Putamen (tissue), 1 donor: ENCODE measurements around the gene TOMM7.
"Not testable (repeated sequence)": the region's sequence is repeated elsewhere in the genome, so short reads cannot be mapped to it uniquely, and the experiment has no call there.

Experiments
- DNase-seq: peaks from one replicate; pipeline ENCODE4 v3.0.0-alpha.2; 2016; ENCODE audit warnings: low spot score

The TOMM7 gene

GRCh38 chr7:22853674-22854157 lies 31.1 kb upstream of the TOMM7 start:
- no peak for DNase-seq

DNA sequence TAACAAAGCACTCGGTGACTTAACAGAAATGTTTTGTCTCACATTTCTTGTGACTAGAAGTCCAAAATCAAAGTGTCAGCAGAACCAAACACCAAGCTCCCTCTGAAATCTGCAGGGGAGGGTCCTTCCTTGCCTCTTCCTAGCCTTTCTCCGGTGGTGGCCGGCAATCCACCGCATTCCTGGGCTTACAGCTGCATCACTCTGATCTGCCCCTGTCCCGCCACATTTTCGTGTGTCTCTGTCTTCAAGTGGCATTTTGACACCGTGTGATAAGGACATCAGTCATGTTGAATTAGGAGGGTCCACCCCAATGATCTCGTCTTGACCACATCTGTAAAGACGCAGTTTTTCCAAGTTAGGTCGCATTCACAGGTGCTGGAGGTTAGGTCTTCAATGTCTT lies 30.5 kb upstream of the TOMM7 start:
- no peak for DNase-seq

- DNase-seq: no peak
Measured at GRCh38 chr7:22851145-22851544, 28.5 kb upstream of the TOMM7 start.

GRCh38 chr7:22850394-22850793 lies 27.7 kb upstream of the TOMM7 start:
- DNase-seq: not testable (repeated sequence)

DNA sequence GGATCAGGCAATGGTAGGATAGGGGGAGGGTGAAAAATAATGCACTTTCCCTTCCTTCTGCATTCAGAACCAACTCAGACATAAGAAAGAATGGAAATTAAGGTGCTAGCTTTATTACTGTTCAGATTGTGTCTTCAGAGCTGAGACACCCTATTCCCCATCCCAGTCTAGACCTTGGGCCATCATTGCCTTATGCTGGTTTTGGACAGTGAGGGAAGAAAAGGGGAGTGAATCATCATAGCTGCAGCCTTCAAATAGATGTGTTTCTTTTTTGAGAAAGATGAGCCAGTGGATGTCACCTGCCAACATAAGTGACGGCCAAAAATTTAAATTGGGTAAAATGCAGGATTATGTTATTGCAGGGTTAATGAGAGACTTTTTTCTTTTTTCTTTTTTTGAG lies 27.0 kb upstream of the TOMM7 start:
- no peak for DNase-seq

- DNase-seq: no peak
Measured at GRCh38 chr7:22849172-22849571, 26.5 kb upstream of the TOMM7 start.

- no peak for DNase-seq
Measured at GRCh38 chr7:22846961-22847360, 24.3 kb upstream of the TOMM7 start.

DNA sequence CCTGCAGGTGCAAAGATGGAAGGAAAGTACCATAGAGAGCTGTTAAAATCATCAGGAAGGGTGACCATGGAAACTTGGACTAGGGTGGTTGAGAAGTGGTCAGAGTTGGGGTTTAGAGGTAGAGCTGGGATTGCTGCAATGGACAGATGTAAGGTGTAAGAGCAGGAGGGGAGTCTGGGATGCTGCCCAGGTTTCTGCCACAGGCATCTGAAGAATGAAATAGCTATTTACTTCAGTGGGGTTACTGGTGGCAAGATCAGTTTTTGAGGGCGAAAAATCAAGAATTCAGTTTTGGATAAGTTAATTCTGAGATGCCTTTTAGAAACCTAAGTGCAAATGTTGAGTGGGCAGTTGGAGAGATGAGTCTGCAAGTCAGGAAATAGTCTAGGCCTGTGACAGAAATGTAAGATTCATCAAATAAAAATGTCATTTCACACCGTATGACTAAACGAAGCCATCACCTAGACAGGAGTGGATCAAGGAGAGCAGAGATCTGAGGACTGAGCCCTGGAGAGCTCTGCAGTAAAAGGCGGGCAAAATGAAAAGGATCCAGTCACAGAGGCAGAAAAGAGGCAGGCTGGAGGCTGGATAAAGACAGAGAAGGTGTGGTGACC lies 22.7 kb upstream of the TOMM7 start:
- no peak for DNase-seq

- no peak for DNase-seq
Measured at GRCh38 chr7:22843681-22844309, 21.1 kb upstream of the TOMM7 start.

GRCh38 chr7:22842973-22843372 lies 20.3 kb upstream of the TOMM7 start:
- DNase-seq: no peak

GRCh38 chr7:22842383-22842941 lies 19.8 kb upstream of the TOMM7 start:
- peak; percentile 59 for DNase-seq

DNA sequence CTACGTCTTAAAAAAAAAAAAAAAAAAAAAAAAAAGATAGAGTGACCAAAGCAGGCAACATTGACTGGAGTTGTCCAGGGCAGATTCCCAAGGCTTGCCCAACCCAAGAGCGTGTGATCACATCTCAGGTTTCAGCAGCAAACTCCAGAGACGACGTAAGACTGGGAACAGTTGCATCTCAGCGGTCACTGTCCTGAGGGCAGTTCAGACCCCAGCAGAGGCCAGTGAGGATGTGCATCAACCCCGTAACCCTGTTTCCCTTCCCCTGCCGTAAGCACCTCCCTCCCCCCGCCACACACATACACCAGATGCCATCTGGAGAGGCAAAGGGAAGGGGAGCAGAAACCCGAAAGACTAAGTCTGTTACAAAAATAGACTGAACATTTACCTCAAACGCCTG lies 19.3 kb upstream of the TOMM7 start:
- no peak for DNase-seq

DNA sequence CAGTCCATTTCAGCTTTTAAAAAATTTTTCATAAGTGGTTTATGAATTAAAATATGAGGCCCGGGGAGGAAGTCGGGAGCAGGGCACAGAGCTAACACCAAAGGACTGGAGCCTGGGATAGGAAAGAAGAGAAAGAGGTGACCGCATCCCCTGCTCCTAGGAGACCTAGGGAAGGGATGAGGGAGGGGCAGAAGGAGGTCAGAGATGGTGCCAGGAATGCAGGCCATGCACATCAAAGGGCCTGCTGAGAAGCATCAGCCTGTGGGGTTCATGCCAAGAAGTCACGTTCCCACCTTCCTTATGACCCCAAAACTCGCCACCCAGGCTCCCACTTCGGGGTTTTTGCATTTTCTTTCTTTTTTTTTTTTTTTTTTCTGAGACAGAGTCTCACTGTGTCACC lies 14.7 kb upstream of the TOMM7 start:
- DNase-seq: no peak

GRCh38 chr7:22836506-22836905 lies 13.9 kb upstream of the TOMM7 start:
- DNase-seq: not testable (repeated sequence)

GRCh38 chr7:22833957-22834356 lies 11.3 kb upstream of the TOMM7 start:
- DNase-seq: no peak

GRCh38 chr7:22833113-22833855 lies 10.6 kb upstream of the TOMM7 start:
- no peak for DNase-seq

- no peak for DNase-seq
Measured at GRCh38 chr7:22832401-22832800, 9.8 kb upstream of the TOMM7 start.

DNA sequence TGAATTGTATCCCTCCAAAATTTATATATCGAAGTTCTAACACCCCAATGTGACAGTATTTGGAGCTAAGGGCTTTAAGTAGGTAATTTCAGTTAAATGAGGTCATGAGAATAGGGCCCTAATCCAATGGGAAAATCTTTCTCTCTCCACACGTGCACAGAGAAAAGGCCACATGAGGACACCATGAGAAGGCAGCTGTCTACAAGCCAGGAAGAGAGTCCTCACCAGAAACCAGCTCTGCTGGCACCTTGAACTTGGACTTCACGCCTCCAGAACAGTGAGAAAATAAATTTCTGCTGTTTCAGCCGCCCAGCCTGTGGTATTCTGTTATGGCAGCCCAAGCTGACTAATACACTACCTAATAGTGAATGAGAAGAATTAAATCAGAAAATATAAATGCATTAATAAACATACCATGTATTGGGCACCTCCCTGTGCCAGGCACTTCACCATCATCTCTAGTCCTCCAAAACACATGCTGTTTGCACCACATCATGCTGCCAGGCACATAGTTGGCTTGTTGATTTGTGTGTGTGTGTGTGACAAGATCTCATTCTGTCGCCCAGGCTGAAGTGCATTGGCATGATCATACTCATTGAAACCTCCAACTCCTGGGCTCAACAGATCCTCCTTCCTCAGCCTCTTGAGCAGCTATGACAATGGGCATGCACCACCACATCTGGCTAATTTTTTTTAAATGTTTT lies 9.1 kb upstream of the TOMM7 start:
- DNase-seq: no peak

GRCh38 chr7:22827563-22827962 lies 4.9 kb upstream of the TOMM7 start:
- DNase-seq: no peak

DNA sequence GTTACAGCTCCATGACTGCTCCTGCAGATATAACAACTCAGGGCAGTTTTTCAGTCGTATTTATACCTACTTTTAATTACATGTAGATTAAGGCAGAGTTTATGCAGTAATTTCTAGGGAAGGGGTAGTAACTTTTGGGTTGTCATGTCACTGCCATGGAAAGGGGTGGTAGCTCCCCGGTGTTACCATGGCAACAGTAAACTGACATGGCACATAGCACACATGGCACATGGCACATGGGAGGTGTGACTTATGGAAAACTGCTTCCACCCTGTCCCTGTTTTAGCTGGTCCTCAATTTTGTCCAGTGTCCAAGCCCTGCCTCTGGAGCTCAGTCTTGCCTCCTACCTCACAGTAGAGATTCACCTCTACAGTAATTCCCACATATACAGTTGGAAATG lies 3.9 kb upstream of the TOMM7 start:
- DNase-seq: no peak

DNA sequence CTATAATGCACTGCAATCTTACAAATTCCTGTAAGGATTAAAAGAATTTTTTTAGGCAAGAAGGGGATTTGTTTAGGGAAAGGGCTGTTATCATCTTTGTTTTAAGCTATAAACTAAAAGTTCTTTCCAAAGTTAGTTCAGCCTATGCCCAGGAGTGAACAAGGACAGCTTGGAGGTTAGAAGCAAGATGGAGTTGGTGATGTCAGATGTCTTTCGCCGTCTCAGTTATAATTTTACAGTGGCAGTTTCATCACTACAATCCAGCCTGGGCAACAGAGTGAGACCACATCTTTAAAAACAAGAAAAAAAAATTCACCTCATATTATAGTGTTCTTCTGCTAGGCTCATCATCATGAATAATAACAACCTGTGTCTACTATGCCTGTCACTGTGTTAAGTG lies 2.1 kb upstream of the TOMM7 start:
- DNase-seq: no peak

DNA sequence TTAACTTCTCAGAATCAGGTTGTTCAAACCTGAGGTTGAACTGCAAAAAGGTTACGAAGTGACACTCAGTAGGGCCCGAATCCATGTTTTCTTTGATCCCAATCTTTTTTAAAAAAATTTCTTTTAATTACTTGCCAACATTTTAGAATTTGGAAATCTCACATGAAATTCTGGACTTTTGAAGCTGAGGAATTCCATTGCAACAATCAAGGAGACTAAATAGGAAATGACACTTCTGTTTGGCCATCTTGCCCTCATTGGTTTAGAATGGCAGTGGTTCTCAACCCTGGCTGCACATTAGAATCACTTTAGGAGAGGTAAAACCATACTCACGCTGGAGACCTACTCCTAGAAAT lies 471 bp upstream of the TOMM7 start:
- DNase-seq: no peak
